Thyroid gland (tissue), 4 donors: ENCODE results near the gene RGCC. TPM values are rescaled to one million over a fixed set of nuclear protein-coding genes. Genes with fewer than 3 reads are reported as not detected.
"Not testable (repeated sequence)": the region's sequence is repeated elsewhere in the genome, so short reads cannot be mapped to it uniquely, and the experiment has no call there.

Experiments used
- DNase-seq, 2 donors: peaks; one replicate each; pipeline ENCODE4 v3.0.0-alpha.2; 2019
- H3K27ac ChIP-seq, 3 donors: fragments of 200-600 bp; sonication (generic); 1 replicate in 2 of 3; 2 replicates in 1 of 3; pipeline ENCODE4 v1.5.1; 2016 to 2019; ENCODE audit warnings: mild to moderate bottlenecking in 1 of 3, moderate library complexity in 1 of 3
- H3K27me3 ChIP-seq: fragments of 200-600 bp; sonication (generic); one replicate; pipeline ENCODE4 v1.5.1; 2019
- H3K36me3 ChIP-seq, 2 donors: fragments of 200-600 bp; sonication (generic); one replicate each; pipeline ENCODE4 v1.5.1; 2016 to 2019
- H3K4me1 ChIP-seq, 2 donors: fragments of 200-600 bp; sonication (generic); one replicate each; pipeline ENCODE4 v1.5.1; 2017 to 2019
- H3K4me3 ChIP-seq, 3 donors: fragments of 200-600 bp; sonication (generic); replicated peaks in 1 of 3; 1 replicate in 2 of 3; 2 replicates in 1 of 3; pipeline ENCODE4 v1.5.1; 2016; ENCODE audit warnings: mild to moderate bottlenecking in 1 of 3
- H3K9me3 ChIP-seq: fragments of 200-600 bp; sonication (generic); one replicate; pipeline ENCODE4 v1.5.1; 2017
- POLR2A ChIP-seq, 2 donors: fragments of 450-650 bp; IDR thresholded peaks; one replicate each; pipeline ENCODE4 v1.6.1; 2017; ENCODE audit warnings: antibody characterized with exemption in 2 of 2, mild to moderate bottlenecking in 2 of 2, moderate library complexity in 1 of 2
- WGBS, 2 donors: methylation state at CpG; one replicate each; pipeline ENCODE4 v1.1.5; 2017; 5-methylcytosine and 5-hydroxymethylcytosine counted together
- intact Hi-C: fragments of 100-400 bp; cut with DNase I; formaldehyde crosslinking; loops from one replicate; pipeline ENCODE4 v1.15.1; 2023
- total RNA-seq, 4 donors: library from RNA; depleted of rRNA; stranded (reverse); fragments of >200 nt; gene quantifications; one replicate each; pipeline ENCODE4 v1.2.3, GENCODE V29; 2016
- TF ChIP-seq, protein P1 (sequence below), 6 experiments: fragments of 200-600 bp in 3 of 6; fragments of 450-650 bp in 3 of 6; sonication (generic) in 3 of 6; IDR thresholded peaks; one replicate each; pipeline ENCODE4 v1.5.1; 2016 to 2019; ENCODE audit warnings: antibody characterized with exemption in 6 of 6, mild to moderate bottlenecking in 2 of 6, inconsistent platforms in 1 of 6, moderate library complexity in 1 of 6

Gene RGCC
- total RNA-seq, 4 donors from 2014 or later = 84.8 to 162 (median 127) TPM

DNA sequence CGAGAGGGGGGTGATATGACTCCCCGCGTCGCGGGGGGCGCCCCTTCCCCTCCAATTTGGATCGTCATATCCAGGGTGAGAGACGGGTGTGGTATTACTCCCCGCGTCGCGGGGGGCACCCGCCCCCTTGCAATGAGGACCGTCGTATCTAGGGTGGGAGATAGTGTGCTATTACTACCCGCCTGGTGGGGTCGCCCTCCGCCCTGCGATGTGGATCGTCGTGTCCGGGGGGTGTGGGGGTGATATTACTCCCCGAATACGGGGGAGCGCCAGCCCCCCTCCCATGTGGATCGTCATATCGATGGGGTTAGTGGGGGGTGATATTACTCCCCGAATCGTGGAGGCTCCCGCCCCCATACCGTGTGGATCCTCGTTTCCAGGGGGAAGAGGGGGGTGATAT, 29.2 kb upstream of the RGCC start:
- 26% methylated on average over 9 of the region's 32 CpGs; no CpG with 5 or more reads in 1 of the 2 donors for WGBS, 2 donors
- Histone ChIP-seq H3K4me3 (peak overlapping the region in 1 of 3 donors; percentile 1), H3K4me1 (peaks cover 0 to 5% of the 10 kb centered on the region in 2 donors), H3K27ac (no peak overlapping the region), H3K27me3 (no peaks in the 10 kb centered on the region), H3K9me3 (no peaks in the 10 kb centered on the region), H3K36me3 (no peaks in the 10 kb centered on the region)
- DNase-seq = no peak
- intact Hi-C loops = no loop called here
- no peak for TF ChIP-seq POLR2A (IDR thresholded peaks at IDR 0.05)
- TF ChIP-seq, protein P1, sequence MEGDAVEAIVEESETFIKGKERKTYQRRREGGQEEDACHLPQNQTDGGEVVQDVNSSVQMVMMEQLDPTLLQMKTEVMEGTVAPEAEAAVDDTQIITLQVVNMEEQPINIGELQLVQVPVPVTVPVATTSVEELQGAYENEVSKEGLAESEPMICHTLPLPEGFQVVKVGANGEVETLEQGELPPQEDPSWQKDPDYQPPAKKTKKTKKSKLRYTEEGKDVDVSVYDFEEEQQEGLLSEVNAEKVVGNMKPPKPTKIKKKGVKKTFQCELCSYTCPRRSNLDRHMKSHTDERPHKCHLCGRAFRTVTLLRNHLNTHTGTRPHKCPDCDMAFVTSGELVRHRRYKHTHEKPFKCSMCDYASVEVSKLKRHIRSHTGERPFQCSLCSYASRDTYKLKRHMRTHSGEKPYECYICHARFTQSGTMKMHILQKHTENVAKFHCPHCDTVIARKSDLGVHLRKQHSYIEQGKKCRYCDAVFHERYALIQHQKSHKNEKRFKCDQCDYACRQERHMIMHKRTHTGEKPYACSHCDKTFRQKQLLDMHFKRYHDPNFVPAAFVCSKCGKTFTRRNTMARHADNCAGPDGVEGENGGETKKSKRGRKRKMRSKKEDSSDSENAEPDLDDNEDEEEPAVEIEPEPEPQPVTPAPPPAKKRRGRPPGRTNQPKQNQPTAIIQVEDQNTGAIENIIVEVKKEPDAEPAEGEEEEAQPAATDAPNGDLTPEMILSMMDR (IDR thresholded peaks at IDR 0.05) = no peak

DNA sequence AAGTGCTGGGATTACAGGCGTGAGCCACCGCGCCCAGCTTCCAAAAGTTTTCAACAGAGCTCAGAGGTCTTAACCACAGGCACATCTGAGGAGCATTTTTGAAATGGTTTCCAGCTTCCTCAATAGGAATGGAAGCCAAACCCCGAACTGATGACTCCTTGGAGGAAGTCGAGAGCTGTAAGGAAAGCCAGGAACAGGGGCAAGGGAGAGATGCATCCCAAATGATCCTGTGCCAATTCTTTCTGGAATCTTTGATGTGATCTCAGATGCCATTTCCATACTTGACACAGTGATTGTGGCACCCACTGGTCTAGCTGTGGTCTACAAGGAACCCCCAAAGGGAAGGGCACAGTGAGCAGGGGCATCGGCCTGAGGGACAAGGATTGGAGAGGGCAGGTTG, 23.3 kb upstream of the RGCC start:
- H3K27ac ChIP-seq, H3K36me3 ChIP-seq, intact Hi-C loops, H3K4me3 ChIP-seq, DNase-seq, H3K4me1 ChIP-seq, H3K27me3 ChIP-seq, H3K9me3 ChIP-seq: not testable (repeated sequence)
- WGBS, 2 donors = 82 to 93% methylated on average over 6 of the region's 6 CpGs

DNA sequence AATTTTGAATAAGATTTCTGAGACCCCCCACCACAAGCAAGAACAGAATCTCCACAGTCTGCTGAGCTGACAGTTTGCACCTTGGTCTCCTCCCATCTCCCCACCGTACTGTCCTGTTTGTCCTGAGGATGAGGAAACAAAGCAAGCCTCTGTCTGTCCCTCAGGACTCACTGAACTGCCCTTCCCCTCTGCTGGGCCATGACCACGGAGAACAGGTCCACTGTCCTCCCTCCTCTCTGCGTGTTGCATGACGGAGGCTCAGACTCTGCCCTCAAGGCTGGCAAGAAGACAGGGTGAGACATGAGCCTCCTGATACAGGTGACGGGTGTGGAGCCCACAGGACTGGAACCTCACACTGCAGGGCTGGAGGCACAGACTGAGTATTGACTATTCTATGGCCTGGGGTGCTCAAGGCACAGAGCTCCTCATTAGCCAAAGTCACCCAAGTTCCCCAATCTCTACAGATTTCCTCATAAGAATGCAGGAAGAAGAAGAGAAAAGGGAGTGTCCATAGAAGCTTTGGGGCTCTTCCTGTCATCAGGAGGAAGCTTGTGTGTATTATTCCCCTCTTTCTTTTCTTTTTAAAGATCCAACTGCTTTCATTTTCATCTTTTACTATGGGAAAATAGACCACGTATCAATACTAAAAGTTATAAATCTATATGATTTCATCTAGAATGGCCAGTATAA, 22.4 kb upstream of the RGCC start:
- Histone ChIP-seq H3K4me1 (no peaks in the 10 kb centered on the region), H3K4me3 (no peak overlapping the region), H3K27me3 (no peaks in the 10 kb centered on the region), H3K36me3 (no peaks in the 10 kb centered on the region), H3K9me3 (no peaks in the 10 kb centered on the region), H3K27ac (no peak overlapping the region)
- WGBS, 2 donors = 76 to 86% methylated on average over 6 of the region's 6 CpGs
- intact Hi-C loops = no loop called here
- no peak for DNase-seq
- TF ChIP-seq POLR2A (IDR thresholded peaks at IDR 0.05) = no peak
- TF ChIP-seq, protein P1 (IDR thresholded peaks at IDR 0.05) = no peak

DNA sequence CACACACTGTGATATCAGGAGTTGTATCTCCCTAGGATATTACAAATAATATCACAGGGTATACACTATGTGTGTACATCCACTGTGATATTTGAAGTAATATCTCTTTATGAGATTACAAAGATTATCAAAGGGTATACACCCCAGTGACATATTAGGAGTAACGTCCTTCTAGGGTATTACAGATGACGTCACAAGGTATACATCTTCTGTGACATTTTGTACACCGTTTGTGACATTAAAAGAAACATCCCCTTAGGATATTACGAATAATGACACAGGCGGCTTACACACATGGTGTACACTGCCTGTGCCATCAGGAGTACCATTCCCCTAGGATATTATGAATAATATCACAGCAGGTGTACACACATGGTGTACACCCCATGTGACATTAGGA, 13.4 kb upstream of the RGCC start:
- Histone ChIP-seq H3K27me3 (no peaks in the 10 kb centered on the region), H3K27ac (no peak overlapping the region), H3K4me3 (no peak overlapping the region), H3K4me1 (no peaks in the 10 kb centered on the region), H3K36me3 (no peaks in the 10 kb centered on the region), H3K9me3 (no peaks in the 10 kb centered on the region)
- 90 to 93% methylated on average over 5 of the region's 5 CpGs for whole genome bisulfite sequencing, 2 donors
- intact Hi-C loops = no loop called here
- DNase-seq = no peak
- TF ChIP-seq, protein P1 (IDR thresholded peaks at IDR 0.05) = no peak
- no peak for TF ChIP-seq POLR2A (IDR thresholded peaks at IDR 0.05)

DNA sequence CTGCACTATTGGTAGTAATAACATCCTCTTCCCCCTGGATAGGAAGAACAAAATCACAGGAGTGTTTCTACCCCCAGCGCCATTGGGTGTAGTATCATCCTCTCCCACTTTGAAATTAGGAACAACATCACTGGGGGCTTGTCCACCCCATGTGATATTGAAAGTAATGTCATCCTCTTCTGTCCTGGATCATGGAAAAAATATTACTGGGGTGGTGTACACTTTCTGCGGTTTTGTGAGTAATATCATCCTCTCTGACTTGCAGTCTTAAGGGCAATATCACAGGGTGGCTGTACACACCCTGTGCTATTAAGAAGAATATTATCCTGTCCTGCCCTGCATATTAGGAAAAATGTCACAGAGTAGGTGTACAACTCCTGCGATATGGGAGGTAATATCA, 4.9 kb upstream of the RGCC start:
- TF ChIP-seq POLR2A (IDR thresholded peaks at IDR 0.05) = no peak
- TF ChIP-seq, protein P1 (IDR thresholded peaks at IDR 0.05) = no peak

More for the DNA sequence above, 4.9 kb upstream of the RGCC start:
- Histone ChIP-seq H3K27ac (no peak overlapping the region), H3K4me1 (peaks cover 0 to 6% of the 10 kb centered on the region in 2 donors), H3K9me3 (no peaks in the 10 kb centered on the region), H3K27me3 (no peaks in the 10 kb centered on the region), H3K36me3 (no peaks in the 10 kb centered on the region), H3K4me3 (no peak overlapping the region)
- DNase-seq = no peak
- intact Hi-C loops = no loop called here
- WGBS, 2 donors = 79 to 86% methylated on average over 3 of the region's 3 CpGs
